ENCODE measurements around the gene SRP72. TPM values are rescaled to one million over a fixed set of nuclear protein-coding genes. Genes with fewer than 3 reads are reported as not detected.
A peak's percentile ranks its signal among the peaks of the same experiment; 100 is the strongest.

SRP72 gene
- total RNA-seq, 5 donors from 2014 or later (not counting 1 experiment from before 2014, with no cell fraction given) = 98.0 to 115 (median 107) TPM

DNA sequence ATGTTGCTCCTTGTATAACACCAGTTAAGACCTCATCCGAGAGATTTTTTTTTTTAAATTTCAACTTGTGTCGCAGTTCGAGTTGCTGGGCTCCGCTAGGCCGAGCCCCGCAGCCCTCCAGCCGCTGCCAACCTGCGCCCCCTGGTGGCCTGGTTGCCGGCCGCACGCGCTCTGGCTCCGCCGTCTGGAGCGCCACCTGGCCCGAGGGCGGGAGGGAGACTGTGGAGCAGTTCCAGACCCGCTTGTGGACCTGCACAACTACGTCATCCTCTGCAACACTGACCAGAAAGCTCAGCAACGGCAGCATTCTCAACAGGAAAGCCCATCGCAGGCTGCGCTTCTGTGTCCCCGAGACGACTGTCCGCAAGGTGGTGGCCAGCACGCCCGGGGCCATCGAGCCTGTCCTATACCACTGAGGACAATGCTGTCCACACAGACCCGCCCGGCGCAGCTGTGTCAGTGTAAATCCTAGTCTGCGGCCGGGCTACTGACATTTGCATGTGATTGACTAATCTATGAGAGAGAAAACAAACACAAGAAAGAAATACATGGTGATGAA is 77.2 kb downstream of the SRP72 start:
- H3K4me3 Mint-ChIP-seq = peak overlapping the region; percentile 50 to 61 (median 57)
- DNase-seq (peak; percentile 54 to 91 (median 79)), ATAC-seq (replicated peaks in 1 of 4) (peak; percentile 100)
- no peaks in the 10 kb centered on the region for H3K36me3 ChIP-seq (ENCODE audit: control insufficient read depth in 2 of 2, extremely low read depth in 1 of 2, insufficient read depth in 1 of 2, low read length in 1 of 2)
- WGBS (ENCODE audit: insufficient coverage) = 7% methylated on average over 32 of the region's 33 CpGs
- peaks cover 4 to 12% of the 10 kb centered on the region in 2 donors for H3K27me3 Mint-ChIP-seq
- H3K9me3 ChIP-seq = no peaks in the 10 kb centered on the region
- peaks cover 0 to 7% of the 10 kb centered on the region in 2 experiments for H3K27me3 ChIP-seq (replicated peaks in 1 of 2; ENCODE audit: control insufficient read depth in 2 of 2, extremely low read depth in 1 of 2, insufficient read depth in 2 of 2, low read length in 1 of 2)
- H3K4me3 ChIP-seq (ENCODE audit: control insufficient read depth in 1 of 2, extremely low read depth in 1 of 2, low read length in 1 of 2) = peak overlapping the region; percentile 15 to 26
- H3K27ac Mint-ChIP-seq = no peak overlapping the region
- H3K4me1 Mint-ChIP-seq = peaks cover 13 to 19% (median 16%) of the 10 kb centered on the region in 3 donors
- no peaks in the 10 kb centered on the region for H3K36me3 Mint-ChIP-seq
- no peak overlapping the region for H3K27ac ChIP-seq (ENCODE audit: low read length)
- no peaks in the 10 kb centered on the region for H3K9me3 Mint-ChIP-seq
- ChIA-PET POLR2A (interaction anchor here in 1 of 2 donors (0.5 kb wide), 1 partner anchor 121 kb away, joined by 4 read pairs; no protein-coding TSS in a partner anchor), CTCF (interaction anchor here (0.6 to 2.4 kb wide), 16 partner anchors 9 to 338 kb away, joined by 3 to 12 read pairs (median 4); partner anchors contain the start of genes AASDH (in 1 of the 2), PAICS (in 1 of the 2) and PPAT (in 1 of the 2))
- peaks cover 0 to 6% of the 10 kb centered on the region in 2 experiments for H3K4me1 ChIP-seq (ENCODE audit: control insufficient read depth in 1 of 2, extremely low read depth in 1 of 2, insufficient read depth in 2 of 2, low read length in 2 of 2)

DNA sequence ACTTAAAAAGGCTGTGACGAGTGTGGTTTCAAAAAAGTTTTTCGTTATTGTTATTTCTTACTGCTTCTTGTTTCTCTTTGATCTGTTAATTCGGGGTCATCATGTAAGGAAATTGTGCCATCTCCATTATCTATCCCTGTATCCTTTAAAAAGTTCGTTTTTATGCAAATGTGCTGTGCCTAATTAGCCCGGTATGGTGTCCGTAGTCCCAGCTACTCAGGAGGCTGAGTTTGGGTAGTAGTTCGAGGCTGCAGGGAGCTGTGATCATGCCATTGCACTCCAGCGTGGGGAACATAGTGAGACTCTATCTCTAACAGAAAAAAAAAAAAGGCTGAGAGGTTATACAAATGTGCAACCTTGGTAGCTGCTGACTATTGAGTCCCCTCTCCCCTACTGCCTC is 83.2 kb downstream of the SRP72 start:
- Histone ChIP-seq H3K36me3 (ENCODE audit: control insufficient read depth in 2 of 2, extremely low read depth in 1 of 2, insufficient read depth in 1 of 2, low read length in 1 of 2) (no peaks in the 10 kb centered on the region), H3K4me1 (ENCODE audit: control insufficient read depth in 1 of 2, extremely low read depth in 1 of 2, insufficient read depth in 2 of 2, low read length in 2 of 2) (no peaks in the 10 kb centered on the region), H3K27me3 (replicated peaks in 1 of 2; ENCODE audit: control insufficient read depth in 2 of 2, extremely low read depth in 1 of 2, insufficient read depth in 2 of 2, low read length in 1 of 2) (peaks cover 0 to under 1% of the 10 kb centered on the region in 2 experiments), H3K27ac (ENCODE audit: low read length) (no peak overlapping the region), H3K9me3 (no peaks in the 10 kb centered on the region), H3K4me3 (ENCODE audit: control insufficient read depth in 1 of 2, extremely low read depth in 1 of 2, low read length in 1 of 2) (no peak overlapping the region)
- Mint-ChIP-seq H3K9me3 (no peaks in the 10 kb centered on the region), H3K27ac (no peak overlapping the region), H3K4me1 (peaks cover 5 to 13% (median 6%) of the 10 kb centered on the region in 3 donors), H3K36me3 (no peaks in the 10 kb centered on the region), H3K27me3 (no peaks in the 10 kb centered on the region), H3K4me3 (no peak overlapping the region)
- CTCF ChIA-PET = interaction anchor here in 1 of 2 donors (0.7 kb wide), 2 partner anchors 31 to 296 kb away, joined by 3 read pairs; no protein-coding TSS in a partner anchor
- WGBS (ENCODE audit: insufficient coverage) = no CpG with 5 or more reads among the region's 8 CpGs
- POLR2A ChIA-PET = interaction anchor here in 1 of 2 donors (0.7 kb wide), 1 partner anchor 12 kb away, joined by 3 read pairs; no protein-coding TSS in a partner anchor
- ATAC-seq (replicated peaks in 1 of 4) (no peak), DNase-seq (no peak)

DNA sequence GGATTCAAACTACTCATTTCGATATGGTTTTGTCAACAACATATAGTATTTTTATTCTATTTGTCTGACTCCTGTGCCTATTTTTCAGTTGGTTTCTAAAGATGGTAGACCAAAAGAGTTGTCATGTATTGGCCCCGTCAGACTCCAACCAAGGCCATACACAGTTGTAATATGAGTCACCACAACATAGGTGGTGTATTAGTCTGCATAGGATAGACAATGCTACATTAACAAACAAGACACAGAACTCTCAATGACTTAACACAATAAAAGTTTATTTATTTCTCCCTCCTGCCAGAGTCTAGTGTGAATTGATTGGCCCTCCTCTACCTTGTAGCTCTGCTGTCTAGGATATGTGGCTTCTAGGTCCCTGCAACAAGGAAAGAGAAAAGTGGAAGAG is 84.1 kb downstream of the SRP72 start:
- Mint-ChIP-seq H3K4me3 (no peak overlapping the region), H3K9me3 (no peaks in the 10 kb centered on the region), H3K27ac (no peak overlapping the region), H3K4me1 (peaks cover 5 to 13% (median 6%) of the 10 kb centered on the region in 3 donors), H3K36me3 (no peaks in the 10 kb centered on the region), H3K27me3 (peaks cover 0 to 4% of the 10 kb centered on the region in 2 donors)
- H3K27ac ChIP-seq (ENCODE audit: low read length) = no peak overlapping the region
- ChIA-PET POLR2A (interaction anchor here in 1 of 2 donors (0.7 kb wide), 1 partner anchor 13 kb away, joined by 3 read pairs; no protein-coding TSS in a partner anchor), CTCF (interaction anchor here in 1 of 2 donors (0.7 kb wide), 1 partner anchor 31 kb away, joined by 3 read pairs; no protein-coding TSS in a partner anchor)
- no CpG with 5 or more reads among the region's 2 CpGs for WGBS (ENCODE audit: insufficient coverage)
- ATAC-seq (replicated peaks in 1 of 4) = no peak
- no peaks in the 10 kb centered on the region for H3K4me1 ChIP-seq (ENCODE audit: control insufficient read depth in 1 of 2, extremely low read depth in 1 of 2, insufficient read depth in 2 of 2, low read length in 2 of 2)
- DNase-seq = no peak
- no peaks in the 10 kb centered on the region for H3K36me3 ChIP-seq (ENCODE audit: control insufficient read depth in 2 of 2, extremely low read depth in 1 of 2, insufficient read depth in 1 of 2, low read length in 1 of 2)
- no peak overlapping the region for H3K4me3 ChIP-seq (ENCODE audit: control insufficient read depth in 1 of 2, extremely low read depth in 1 of 2, low read length in 1 of 2)
- no peaks in the 10 kb centered on the region for H3K9me3 ChIP-seq
- no peaks in the 10 kb centered on the region for H3K27me3 ChIP-seq (replicated peaks in 1 of 2; ENCODE audit: control insufficient read depth in 2 of 2, extremely low read depth in 1 of 2, insufficient read depth in 2 of 2, low read length in 1 of 2)

GRCh38 chr4:56552273-56552672 is 84.9 kb downstream of the SRP72 start:
- H3K4me1 Mint-ChIP-seq = peaks cover 5 to 13% (median 6%) of the 10 kb centered on the region in 3 donors
- Histone ChIP-seq H3K4me1 (ENCODE audit: control insufficient read depth in 1 of 2, extremely low read depth in 1 of 2, insufficient read depth in 2 of 2, low read length in 2 of 2) (no peaks in the 10 kb centered on the region), H3K36me3 (ENCODE audit: control insufficient read depth in 2 of 2, extremely low read depth in 1 of 2, insufficient read depth in 1 of 2, low read length in 1 of 2) (no peaks in the 10 kb centered on the region), H3K4me3 (ENCODE audit: control insufficient read depth in 1 of 2, extremely low read depth in 1 of 2, low read length in 1 of 2) (no peak overlapping the region), H3K27me3 (replicated peaks in 1 of 2; ENCODE audit: control insufficient read depth in 2 of 2, extremely low read depth in 1 of 2, insufficient read depth in 2 of 2, low read length in 1 of 2) (no peaks in the 10 kb centered on the region), H3K9me3 (no peaks in the 10 kb centered on the region), H3K27ac (ENCODE audit: low read length) (no peak overlapping the region)
- H3K9me3 Mint-ChIP-seq = no peaks in the 10 kb centered on the region
- ATAC-seq (replicated peaks in 1 of 4) (no peak), DNase-seq (no peak)
- H3K27ac Mint-ChIP-seq = no peak overlapping the region
- H3K4me3 Mint-ChIP-seq = no peak overlapping the region
- ChIA-PET CTCF (interaction anchor here (0.6 kb wide), 3 partner anchors 261 to 1600 kb away, joined by 4 to 11 read pairs (median 8); no protein-coding TSS in a partner anchor), POLR2A (interaction anchor here in 1 of 2 donors (0.6 kb wide), 1 partner anchor 41 kb away, joined by 3 read pairs; no protein-coding TSS in a partner anchor)
- H3K36me3 Mint-ChIP-seq = no peaks in the 10 kb centered on the region
- H3K27me3 Mint-ChIP-seq = peaks cover 0 to 4% of the 10 kb centered on the region in 2 donors

Other genes with a start within 250 kb of the SRP72 start
- gene AASDH, start 80.1 kb upstream of the SRP72 start, total RNA-seq = 10 to 100 TPM; 13.3 to 17.7 (median 16.0) TPM
- 10 to 100 TPM; 10.5 to 15.1 (median 12.5) TPM for gene PPAT, start 32.0 kb upstream of the SRP72 start, total RNA-seq
- 10 to 100 TPM; 22.4 to 38.1 (median 35.8) TPM for gene PAICS, start 31.4 kb upstream of the SRP72 start, total RNA-seq
- gene ARL9, start 38.2 kb downstream of the SRP72 start, total RNA-seq = under 1 TPM in 4 of 5 donors, not detected in 1; 0.23 to 0.63 (median 0.52) TPM
- gene HOPX, start 213.7 kb downstream of the SRP72 start, total RNA-seq = 10 to 100 TPM in 4 of 5 donors, 1 to 10 TPM in 1; 6.3 to 34.9 (median 23.4) TPM